Astrocyte of the spinal cord (primary cell): ENCODE data around the gene MATK.

Experiments
- DNase-seq: peaks from one replicate; pipeline ENCODE4 v3.0.0; 2011; ENCODE audit warnings: low read depth, low spot score
- H3K4me3 ChIP-seq: 2 replicates; pipeline ENCODE4 v1.5.1; 2011; ENCODE audit warnings: low read depth, mild to moderate bottlenecking, low read length, moderate library complexity
- CTCF ChIP-seq: IDR thresholded peaks from 2 replicates; pipeline ENCODE4 v1.5.1; 2012; ENCODE audit warnings: low read depth, mild to moderate bottlenecking, low read length, inconsistent platforms
- in situ Hi-C: cut with HindIII; loops from 2 replicates; pipeline ENCODE4 v1.10.0; 2017; ENCODE audit warnings: low sequenced_read_pairs

Gene MATK

GRCh38 chr19:3793799-3794198 lies 7.6 kb upstream of the MATK start:
- no peak overlapping the region for H3K4me3 ChIP-seq
- DNase-seq: no peak
- in situ Hi-C loops: no loop called here
- TF ChIP-seq CTCF: no peak

GRCh38 chr19:3792114-3792513 lies 5.9 kb upstream of the MATK start:
- no peak overlapping the region for H3K4me3 ChIP-seq
- in situ Hi-C loops: no loop called here
- DNase-seq: no peak
- TF ChIP-seq CTCF: no peak

- in situ Hi-C loops: no loop called here
- no peak for DNase-seq
- TF ChIP-seq CTCF: no peak
- H3K4me3 ChIP-seq: no peak overlapping the region
Observed at GRCh38 chr19:3790941-3791340, 4.8 kb upstream of the MATK start.

GRCh38 chr19:3790209-3790734 lies 4.1 kb upstream of the MATK start:
- in situ Hi-C loops: no loop called here
- no peak for TF ChIP-seq CTCF
- no peak for DNase-seq
- no peak overlapping the region for H3K4me3 ChIP-seq

GRCh38 chr19:3788996-3789778 lies 3.0 kb upstream of the MATK start:
- H3K4me3 ChIP-seq: no peak overlapping the region
- in situ Hi-C loops: no loop called here
- DNase-seq: no peak
- no peak for TF ChIP-seq CTCF

GRCh38 chr19:3785451-3785937 lies 687 bp downstream of the MATK start:
- no peak overlapping the region for H3K4me3 ChIP-seq
- DNase-seq: no peak
- no peak for TF ChIP-seq CTCF
- in situ Hi-C loops: no loop called here
